Mammary epithelial cell (primary cell): ENCODE data around the gene FGFR1OP2.

ENCODE experiments used
- EZH2 ChIP-seq: IDR thresholded peaks from 2 replicates; pipeline ENCODE4 v1.6.1; 2012; ENCODE audit warnings: low read length, inconsistent platforms, borderline replicate concordance
- TF ChIP-seq, protein P1 (sequence below), 2 donors: IDR thresholded peaks in 1 of 2; conservative IDR thresholded peaks in 1 of 2; 2 replicates each; pipeline ENCODE4 v1.5.1; 2011 to 2012; ENCODE audit warnings: inconsistent platforms in 2 of 2, low read length in 2 of 2, mild to moderate bottlenecking in 2 of 2, control low read depth in 1 of 2, low read depth in 1 of 2; ENCODE audit not compliant: insufficient read depth in 1 of 2; ENCODE audit errors: extremely low read depth in 1 of 2

DNA sequence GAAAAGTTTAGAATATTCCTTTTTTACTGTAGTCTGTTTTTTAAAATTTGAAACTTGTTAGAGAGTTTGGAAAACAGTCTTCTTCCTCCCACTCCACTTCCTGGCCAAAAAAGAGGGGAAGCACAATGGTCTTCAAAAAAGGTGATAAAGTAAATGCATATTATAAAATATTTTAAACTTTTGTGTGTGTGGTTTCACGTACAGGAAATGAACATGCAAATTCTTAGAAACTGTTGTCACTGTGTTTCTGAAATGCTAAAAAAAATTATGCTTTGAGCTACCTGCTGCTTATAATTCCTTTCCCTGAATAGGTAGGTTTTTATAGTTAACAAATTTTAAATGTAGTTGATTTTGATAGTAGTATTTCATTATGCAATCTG is 2.9 kb downstream of the FGFR1OP2 start:
- TF ChIP-seq, protein P1, sequence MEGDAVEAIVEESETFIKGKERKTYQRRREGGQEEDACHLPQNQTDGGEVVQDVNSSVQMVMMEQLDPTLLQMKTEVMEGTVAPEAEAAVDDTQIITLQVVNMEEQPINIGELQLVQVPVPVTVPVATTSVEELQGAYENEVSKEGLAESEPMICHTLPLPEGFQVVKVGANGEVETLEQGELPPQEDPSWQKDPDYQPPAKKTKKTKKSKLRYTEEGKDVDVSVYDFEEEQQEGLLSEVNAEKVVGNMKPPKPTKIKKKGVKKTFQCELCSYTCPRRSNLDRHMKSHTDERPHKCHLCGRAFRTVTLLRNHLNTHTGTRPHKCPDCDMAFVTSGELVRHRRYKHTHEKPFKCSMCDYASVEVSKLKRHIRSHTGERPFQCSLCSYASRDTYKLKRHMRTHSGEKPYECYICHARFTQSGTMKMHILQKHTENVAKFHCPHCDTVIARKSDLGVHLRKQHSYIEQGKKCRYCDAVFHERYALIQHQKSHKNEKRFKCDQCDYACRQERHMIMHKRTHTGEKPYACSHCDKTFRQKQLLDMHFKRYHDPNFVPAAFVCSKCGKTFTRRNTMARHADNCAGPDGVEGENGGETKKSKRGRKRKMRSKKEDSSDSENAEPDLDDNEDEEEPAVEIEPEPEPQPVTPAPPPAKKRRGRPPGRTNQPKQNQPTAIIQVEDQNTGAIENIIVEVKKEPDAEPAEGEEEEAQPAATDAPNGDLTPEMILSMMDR (conservative IDR thresholded peaks at IDR 0.05 in 1 of 2, IDR thresholded peaks at IDR 0.05 in 1 of 2; ENCODE audit: extremely low read depth in 1 of 2, insufficient read depth in 1 of 2, low read depth in 1 of 2, low read length in 2 of 2), result no peak
- no peak for TF ChIP-seq EZH2
